Esophagus squamous epithelium (tissue), 5 donors: Measurements from ENCODE around the gene STX5. TPM values are rescaled to one million over a fixed set of nuclear protein-coding genes. Genes with fewer than 3 reads are reported as not detected.
A peak's percentile ranks its signal among the peaks of the same experiment; 100 is the strongest.

Source experiments
- DNase-seq: peaks from one replicate; lab custom pipeline; 2025; lab: John Stamatoyannopoulos, UW
- H3K27ac ChIP-seq, 4 donors: fragments of 200-600 bp; sonication (generic); one replicate each; pipeline ENCODE4 v1.5.1; 2016 to 2019; ENCODE audit warnings: mild to moderate bottlenecking in 1 of 4
- H3K27me3 ChIP-seq, 4 donors: fragments of 200-600 bp; sonication (generic); 1 replicate in 3 of 4; 2 replicates in 1 of 4; pipeline versions ENCODE4 v1.5.1 to v1.6.0; 2017 to 2021; ENCODE audit warnings: antibody characterized with exemption in 1 of 4
- H3K36me3 ChIP-seq, 3 donors: fragments of 200-600 bp; sonication (generic); one replicate each; pipeline ENCODE4 v1.5.1; 2016 to 2019
- H3K4me1 ChIP-seq, 3 donors: fragments of 200-600 bp; sonication (generic); one replicate each; pipeline ENCODE4 v1.5.1; 2017 to 2019
- H3K4me3 ChIP-seq, 4 donors: fragments of 200-600 bp; sonication (generic); 1 replicate in 3 of 4; 2 replicates in 1 of 4; pipeline ENCODE4 v1.5.1; 2016 to 2019; ENCODE audit warnings: mild to moderate bottlenecking in 2 of 4, moderate library complexity in 1 of 4
- H3K9me3 ChIP-seq, 3 donors: fragments of 200-600 bp; sonication (generic); one replicate each; pipeline ENCODE4 v1.5.1; 2016 to 2019
- POLR2A ChIP-seq, 4 donors: fragments of 450-650 bp; IDR thresholded peaks; one replicate each; pipeline ENCODE4 v1.6.1; 2017; ENCODE audit warnings: antibody characterized with exemption in 4 of 4, mild to moderate bottlenecking in 4 of 4, moderate library complexity in 3 of 4
- WGBS, 2 donors: methylation state at CpG; one replicate each; pipeline ENCODE4 v1.1.5; 2018; 5-methylcytosine and 5-hydroxymethylcytosine counted together
- intact Hi-C: fragments of 100-400 bp; cut with DNase I; formaldehyde crosslinking; loops from one replicate; pipeline ENCODE4 v1.15.0; 2022
- total RNA-seq, 4 donors: library from RNA; depleted of rRNA; stranded (reverse); fragments of >200 nt; gene quantifications; one replicate each; pipeline ENCODE4 v1.1.0, GENCODE V29; 2016
- TF ChIP-seq, protein P1 (sequence below), 6 experiments: fragments of 450-650 bp in 4 of 6; fragments of 200-600 bp in 2 of 6; sonication (generic) in 2 of 6; IDR thresholded peaks; one replicate each; pipeline ENCODE4 v1.5.1; 2016 to 2019; ENCODE audit warnings: antibody characterized with exemption in 6 of 6, mild to moderate bottlenecking in 4 of 6, moderate library complexity in 4 of 6
- donor health status: DM: yes; HTN: yes; CAD: no.

STX5 gene
- total RNA-seq, 4 donors from 2014 or later = 23.0 to 34.7 (median 24.2) TPM

DNA sequence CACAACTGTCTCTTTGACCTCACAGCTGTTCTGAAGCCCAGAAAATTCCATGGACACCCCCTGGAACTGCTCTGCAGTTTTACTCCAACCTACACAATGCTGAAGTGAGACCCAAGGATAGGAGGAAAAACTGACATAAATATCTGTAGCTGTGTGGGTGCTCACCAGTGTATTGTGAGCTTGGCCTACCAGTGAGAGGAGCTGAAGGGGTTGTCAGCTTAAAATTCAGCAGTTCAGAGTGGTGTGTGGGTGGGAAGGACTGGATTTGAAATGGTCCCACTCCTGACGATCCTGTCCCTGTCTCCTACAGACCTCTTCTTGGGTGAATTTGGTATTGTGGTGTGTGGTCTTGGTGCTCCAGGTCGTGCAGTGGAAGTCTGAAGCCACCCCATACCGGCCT lies 42.3 kb downstream of the STX5 start:
- peak overlapping the region in 1 of 4 donors; percentile 93 for H3K27ac ChIP-seq
- intact Hi-C loops = loop anchor here (5.0 kb wide), 1 partner anchor 93 kb away; the partner anchor contains the start of gene SLC3A2
- H3K27me3 ChIP-seq = no peaks in the 10 kb centered on the region
- DNase-seq = no peak
- WGBS, 2 donors = 50 to 59% methylated on average over 1 to 3 of the region's 3 CpGs
- H3K36me3 ChIP-seq = peaks cover 11 to 51% (median 18%) of the 10 kb centered on the region in 3 donors
- no peak for TF ChIP-seq POLR2A (IDR thresholded peaks at IDR 0.05)
- TF ChIP-seq, protein P1, sequence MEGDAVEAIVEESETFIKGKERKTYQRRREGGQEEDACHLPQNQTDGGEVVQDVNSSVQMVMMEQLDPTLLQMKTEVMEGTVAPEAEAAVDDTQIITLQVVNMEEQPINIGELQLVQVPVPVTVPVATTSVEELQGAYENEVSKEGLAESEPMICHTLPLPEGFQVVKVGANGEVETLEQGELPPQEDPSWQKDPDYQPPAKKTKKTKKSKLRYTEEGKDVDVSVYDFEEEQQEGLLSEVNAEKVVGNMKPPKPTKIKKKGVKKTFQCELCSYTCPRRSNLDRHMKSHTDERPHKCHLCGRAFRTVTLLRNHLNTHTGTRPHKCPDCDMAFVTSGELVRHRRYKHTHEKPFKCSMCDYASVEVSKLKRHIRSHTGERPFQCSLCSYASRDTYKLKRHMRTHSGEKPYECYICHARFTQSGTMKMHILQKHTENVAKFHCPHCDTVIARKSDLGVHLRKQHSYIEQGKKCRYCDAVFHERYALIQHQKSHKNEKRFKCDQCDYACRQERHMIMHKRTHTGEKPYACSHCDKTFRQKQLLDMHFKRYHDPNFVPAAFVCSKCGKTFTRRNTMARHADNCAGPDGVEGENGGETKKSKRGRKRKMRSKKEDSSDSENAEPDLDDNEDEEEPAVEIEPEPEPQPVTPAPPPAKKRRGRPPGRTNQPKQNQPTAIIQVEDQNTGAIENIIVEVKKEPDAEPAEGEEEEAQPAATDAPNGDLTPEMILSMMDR (IDR thresholded peaks at IDR 0.05) = no peak
- peaks cover 35 to 66% (median 40%) of the 10 kb centered on the region in 3 donors for H3K4me1 ChIP-seq
- no peaks in the 10 kb centered on the region for H3K9me3 ChIP-seq
- no peak overlapping the region for H3K4me3 ChIP-seq

DNA sequence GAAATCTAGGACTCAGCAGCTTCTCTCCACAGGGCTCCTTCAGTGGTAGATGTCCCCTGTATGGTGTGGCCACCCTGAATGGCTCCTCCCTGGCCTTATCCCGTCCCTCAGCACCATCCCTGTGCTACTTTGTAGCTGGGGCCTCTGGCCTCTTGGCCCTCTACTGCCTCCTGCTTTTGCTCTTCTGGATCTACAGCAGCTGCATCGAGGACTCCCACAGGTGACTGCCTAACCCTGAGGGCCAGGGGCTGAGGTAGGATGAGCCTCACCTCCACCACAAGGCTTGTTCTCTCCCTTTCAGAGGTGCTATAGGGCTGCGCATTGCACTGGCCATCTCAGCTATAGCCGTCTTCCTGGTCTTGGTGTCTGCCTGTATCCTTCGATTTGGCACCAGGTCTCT lies 42.9 kb downstream of the STX5 start:
- Histone ChIP-seq H3K9me3 (no peaks in the 10 kb centered on the region), H3K27me3 (no peaks in the 10 kb centered on the region), H3K27ac (peak overlapping the region in 2 of 4 donors; percentile 94 to 100), H3K4me1 (peaks cover 35 to 66% (median 40%) of the 10 kb centered on the region in 3 donors), H3K4me3 (no peak overlapping the region), H3K36me3 (peaks cover 7 to 50% (median 13%) of the 10 kb centered on the region in 3 donors)
- TF ChIP-seq, protein P1 (IDR thresholded peaks at IDR 0.05) = no peak
- no peak for TF ChIP-seq POLR2A (IDR thresholded peaks at IDR 0.05)
- intact Hi-C loops = loop anchor here (5.0 kb wide), 1 partner anchor 93 kb away; the partner anchor contains the start of gene SLC3A2
- 43 to 79% methylated on average over 4 to 5 of the region's 5 CpGs for WGBS, 2 donors
- no peak for DNase-seq

DNA sequence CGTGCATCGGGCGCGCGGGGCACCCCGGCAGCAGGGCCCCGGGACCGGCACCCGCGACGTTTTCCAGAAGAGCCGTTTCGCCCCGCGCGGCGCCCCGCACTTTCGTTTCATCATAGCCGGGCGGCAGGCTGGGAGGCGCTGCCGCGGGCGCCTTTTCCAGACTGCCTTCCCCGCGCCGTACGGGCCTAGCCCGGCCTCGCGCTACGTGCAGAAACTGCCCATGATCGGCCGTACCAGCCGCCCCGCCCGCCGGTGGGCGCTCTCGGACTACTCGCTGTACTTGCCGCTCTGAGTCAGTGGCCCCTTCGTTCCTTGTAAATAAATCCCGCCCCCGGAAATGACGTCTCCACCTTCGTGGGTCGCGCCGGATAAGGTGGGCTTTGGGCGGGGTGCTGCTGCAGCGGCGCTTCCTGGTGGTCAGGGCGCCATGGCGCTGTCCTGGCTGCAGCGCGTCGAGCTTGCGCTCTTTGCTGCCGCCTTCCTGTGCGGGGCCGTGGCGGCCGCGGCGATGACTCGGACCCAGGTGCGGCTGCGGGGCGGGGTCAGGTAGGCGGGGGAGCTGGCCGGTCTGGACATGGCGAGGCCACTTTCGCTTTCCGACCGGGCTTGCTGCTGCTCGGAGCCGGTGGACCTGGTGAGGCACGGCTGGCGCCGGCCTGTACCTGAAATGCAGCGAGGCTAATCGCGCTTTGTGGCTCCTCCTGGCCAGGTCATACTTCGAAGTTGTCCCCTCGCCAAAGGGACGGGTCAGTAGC lies 44.7 kb downstream of the STX5 start, which contains the start of gene TMEM179B:
Gene TMEM179B, plus strand, starts transcription at position 398 of the 755 bp plus-strand sequence. Its CDS starts 30 bp downstream, at position 428.
- H3K36me3 ChIP-seq = peaks cover 0 to 48% (median 0%) of the 10 kb centered on the region in 3 donors
- H3K4me3 ChIP-seq = peak within 1 kb of the TSS; percentile 65 to 100 (median 90)
- TF ChIP-seq, protein P1 (IDR thresholded peaks at IDR 0.05) = peak in 5 of 6 experiments; percentile 22 to 63 (median 38)
- TF ChIP-seq POLR2A (IDR thresholded peaks at IDR 0.05) = peak; percentile 52 to 98 (median 94)
- peak; percentile 99 for DNase-seq
- H3K4me1 ChIP-seq = peaks cover 29 to 55% (median 35%) of the 10 kb centered on the region in 3 donors
- WGBS, 2 donors = 0% methylated on average over 2 to 17 of the region's 88 CpGs
- H3K27me3 ChIP-seq = no peaks in the 10 kb centered on the region
- peak within 1 kb of the TSS; percentile 94 to 100 (median 96) for H3K27ac ChIP-seq
- no peaks in the 10 kb centered on the region for H3K9me3 ChIP-seq
- intact Hi-C loops = loop anchor here (5.0 kb wide), 1 partner anchor 95 kb away; the partner anchor contains the start of gene SLC3A2

DNA sequence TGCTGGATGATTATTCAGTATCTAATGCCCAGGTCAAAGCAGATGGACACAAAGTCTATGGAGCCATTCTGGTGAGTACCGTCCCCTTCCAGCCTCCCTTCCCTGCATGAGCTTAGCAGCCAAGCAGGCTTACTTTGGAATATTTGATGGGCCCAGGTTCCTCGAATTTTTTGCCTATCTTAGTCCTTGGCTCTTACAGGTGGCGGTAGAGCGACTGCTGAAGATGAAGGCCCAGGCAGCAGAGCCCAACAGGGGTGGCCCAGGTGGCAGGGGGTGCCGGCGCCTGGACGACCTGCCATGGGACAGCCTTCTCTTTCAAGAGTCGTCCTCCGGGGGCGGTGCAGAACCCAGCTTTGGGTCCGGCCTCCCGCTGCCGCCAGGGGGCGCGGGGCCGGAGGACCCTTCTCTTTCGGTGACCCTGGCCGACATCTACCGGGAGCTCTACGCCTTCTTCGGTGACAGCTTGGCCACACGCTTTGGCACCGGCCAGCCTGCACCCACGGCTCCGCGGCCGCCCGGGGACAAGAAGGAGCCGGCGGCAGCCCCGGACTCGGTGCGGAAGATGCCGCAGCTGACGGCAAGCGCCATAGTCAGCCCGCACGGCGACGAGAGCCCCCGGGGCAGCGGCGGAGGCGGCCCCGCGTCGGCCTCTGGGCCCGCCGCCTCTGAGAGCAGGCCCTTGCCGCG lies 45.4 kb downstream of the STX5 start:
- 8 to 11% methylated on average over 2 to 5 of the region's 51 CpGs for WGBS, 2 donors
- peak overlapping the region; percentile 65 to 100 (median 90) for H3K4me3 ChIP-seq
- H3K27me3 ChIP-seq = no peaks in the 10 kb centered on the region
- intact Hi-C loops = loop anchor here (5.0 kb wide), 1 partner anchor 96 kb away; the partner anchor contains the start of gene SLC3A2
- DNase-seq = peak; percentile 40
- H3K4me1 ChIP-seq = peaks cover 27 to 50% (median 33%) of the 10 kb centered on the region in 3 donors
- peak overlapping the region; percentile 94 to 100 (median 96) for H3K27ac ChIP-seq
- no peaks in the 10 kb centered on the region for H3K9me3 ChIP-seq
- peaks cover 0 to 54% (median 0%) of the 10 kb centered on the region in 3 donors for H3K36me3 ChIP-seq
- no peak for TF ChIP-seq POLR2A (IDR thresholded peaks at IDR 0.05)
- TF ChIP-seq, protein P1 (IDR thresholded peaks at IDR 0.05) = peak; percentile 94 to 98 (median 96)
